SH-SY5Y (cell line): Measurements from ENCODE around the gene TRIM71.

Experiments used
- GATA2 ChIP-seq: IDR thresholded peaks from 2 replicates; pipeline ENCODE4 v1.6.1; 2011; ENCODE audit warnings: mild to moderate bottlenecking, low read depth, low read length
- GATA3 ChIP-seq: IDR thresholded peaks from 2 replicates; pipeline ENCODE4 v1.6.1; 2011; ENCODE audit warnings: low read depth, mild to moderate bottlenecking, low read length, moderate library complexity

- no peak for TF ChIP-seq GATA2
- TF ChIP-seq GATA3: no peak
Measured at GRCh38 chr3:32901005-32901932, 83.5 kb downstream of the TRIM71 start.
